Ovary (tissue), 3 donors: ENCODE data around the gene SGK1.

Source experiments
- POLR2A ChIP-seq: fragments of 450-650 bp; IDR thresholded peaks from one replicate; pipeline ENCODE4 v1.6.1; 2017; ENCODE audit warnings: antibody characterized with exemption, mild to moderate bottlenecking, moderate library complexity
- TF ChIP-seq, protein P1 (sequence below), 3 donors: fragments of 450-650 bp in 2 of 3; fragments of 200-600 bp in 1 of 3; IDR thresholded peaks; one replicate each; pipeline versions ENCODE4 v1.5.1 to v1.8.0; 2016 to 2022; ENCODE audit warnings: antibody characterized with exemption in 3 of 3, mild to moderate bottlenecking in 1 of 3
- donor health status: DM: no; HTN: no; CAD: no.

DNA sequence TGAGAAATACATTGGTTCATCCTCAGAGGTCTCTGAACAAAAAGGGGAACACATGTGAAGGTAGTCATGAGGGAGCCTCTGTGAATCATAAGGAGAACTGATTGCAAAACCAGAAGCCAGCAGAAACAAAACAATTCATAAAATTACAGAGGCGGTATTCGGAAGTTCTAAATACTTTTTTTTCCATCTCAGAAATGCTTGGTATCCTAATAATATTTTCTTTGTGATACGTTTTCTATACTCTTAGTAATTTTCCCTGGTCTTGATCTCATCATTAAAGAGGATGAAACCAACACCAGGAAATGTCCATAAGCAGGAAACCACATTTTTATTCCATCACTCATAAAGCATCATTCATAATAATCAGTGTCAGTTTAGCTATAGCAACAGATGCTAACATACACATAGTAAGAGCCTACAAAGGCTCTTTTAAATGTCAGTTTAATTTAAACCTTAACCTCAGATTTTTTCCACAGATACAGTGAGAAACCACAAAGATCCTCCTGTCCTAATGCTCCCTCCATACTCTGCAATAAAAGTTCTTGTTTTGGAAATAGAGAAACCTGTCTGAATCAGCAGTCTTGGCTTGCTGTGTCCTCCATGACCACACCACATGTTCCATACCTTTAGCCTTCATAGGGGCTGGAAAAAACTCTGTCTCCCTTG, 29.2 kb downstream of the SGK1 start:
- TF ChIP-seq, protein P1, sequence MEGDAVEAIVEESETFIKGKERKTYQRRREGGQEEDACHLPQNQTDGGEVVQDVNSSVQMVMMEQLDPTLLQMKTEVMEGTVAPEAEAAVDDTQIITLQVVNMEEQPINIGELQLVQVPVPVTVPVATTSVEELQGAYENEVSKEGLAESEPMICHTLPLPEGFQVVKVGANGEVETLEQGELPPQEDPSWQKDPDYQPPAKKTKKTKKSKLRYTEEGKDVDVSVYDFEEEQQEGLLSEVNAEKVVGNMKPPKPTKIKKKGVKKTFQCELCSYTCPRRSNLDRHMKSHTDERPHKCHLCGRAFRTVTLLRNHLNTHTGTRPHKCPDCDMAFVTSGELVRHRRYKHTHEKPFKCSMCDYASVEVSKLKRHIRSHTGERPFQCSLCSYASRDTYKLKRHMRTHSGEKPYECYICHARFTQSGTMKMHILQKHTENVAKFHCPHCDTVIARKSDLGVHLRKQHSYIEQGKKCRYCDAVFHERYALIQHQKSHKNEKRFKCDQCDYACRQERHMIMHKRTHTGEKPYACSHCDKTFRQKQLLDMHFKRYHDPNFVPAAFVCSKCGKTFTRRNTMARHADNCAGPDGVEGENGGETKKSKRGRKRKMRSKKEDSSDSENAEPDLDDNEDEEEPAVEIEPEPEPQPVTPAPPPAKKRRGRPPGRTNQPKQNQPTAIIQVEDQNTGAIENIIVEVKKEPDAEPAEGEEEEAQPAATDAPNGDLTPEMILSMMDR (IDR thresholded peaks at IDR 0.05), result peak in 1 of 3 donors; percentile 7
- TF ChIP-seq POLR2A, result no peak
